ENCODE results near the gene GRIN2A. TPM values are rescaled to one million over a fixed set of nuclear protein-coding genes. Genes with fewer than 3 reads are reported as not detected.
A peak's percentile ranks its signal among the peaks of the same experiment; 100 is the strongest.

The GRIN2A gene
- not detected for polyA plus RNA-seq

DNA sequence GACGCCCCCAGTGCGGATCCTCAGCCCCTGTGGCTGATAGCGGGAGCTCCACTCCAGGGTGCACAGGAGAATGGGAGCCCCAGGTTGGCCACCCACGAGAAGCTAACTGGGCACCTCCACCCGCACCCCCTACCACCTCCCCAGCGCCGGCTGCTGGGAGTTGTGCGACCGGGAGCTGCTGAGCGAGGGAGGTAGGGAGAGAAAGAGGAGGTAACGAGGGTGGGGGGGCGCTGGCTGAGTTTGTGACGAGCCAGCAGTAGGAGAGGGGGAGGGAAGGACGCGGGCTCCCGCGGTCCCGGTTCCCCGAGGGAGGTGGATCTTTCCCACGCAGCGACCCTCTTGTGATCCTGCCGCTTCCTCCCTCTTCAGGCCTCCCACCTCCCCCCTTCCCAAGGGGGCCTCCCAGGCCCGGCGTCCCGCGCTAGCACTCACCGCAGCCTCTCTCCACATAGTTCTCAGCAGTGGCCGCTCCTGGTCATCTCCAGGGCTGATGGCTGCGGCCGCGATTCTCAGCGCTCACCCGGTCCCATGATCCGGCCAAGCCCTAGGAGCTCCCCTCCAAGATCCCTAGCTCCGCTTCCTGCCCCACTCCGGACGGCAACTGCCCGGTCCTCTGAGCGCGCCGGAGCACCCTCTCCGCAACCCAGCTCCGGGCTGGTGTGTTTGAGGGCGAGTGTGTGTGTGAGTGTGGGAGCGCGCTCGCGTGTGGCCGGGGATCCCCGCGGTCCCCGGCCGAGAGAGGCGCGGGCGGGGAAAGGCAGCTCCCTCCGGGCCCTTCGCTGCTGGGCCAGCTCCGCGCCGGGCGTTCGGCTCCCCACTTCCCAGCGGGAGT lies at the start of gene GRIN2A:
GRIN2A (minus strand) TSS at position 207 of the 832 bp plus-strand sequence. CDS start 2,017 bp downstream, outside the sequence.
- peaks cover 42% of the 10 kb centered on the region for H3K27me3 Mint-ChIP-seq
- H3K27ac Mint-ChIP-seq, result peak within 1 kb of the TSS in 1 of 3 donors; percentile 51
- H3K36me3 Mint-ChIP-seq, result peaks cover 3% of the 10 kb centered on the region
- peaks cover 5 to 12% (median 6%) of the 10 kb centered on the region in 3 donors for H3K4me1 Mint-ChIP-seq
- peaks cover 0 to 2% (median 0%) of the 10 kb centered on the region in 3 donors for H3K9me3 Mint-ChIP-seq
- H3K4me3 Mint-ChIP-seq, result peak within 1 kb of the TSS; percentile 60 to 91 (median 74)

DNA sequence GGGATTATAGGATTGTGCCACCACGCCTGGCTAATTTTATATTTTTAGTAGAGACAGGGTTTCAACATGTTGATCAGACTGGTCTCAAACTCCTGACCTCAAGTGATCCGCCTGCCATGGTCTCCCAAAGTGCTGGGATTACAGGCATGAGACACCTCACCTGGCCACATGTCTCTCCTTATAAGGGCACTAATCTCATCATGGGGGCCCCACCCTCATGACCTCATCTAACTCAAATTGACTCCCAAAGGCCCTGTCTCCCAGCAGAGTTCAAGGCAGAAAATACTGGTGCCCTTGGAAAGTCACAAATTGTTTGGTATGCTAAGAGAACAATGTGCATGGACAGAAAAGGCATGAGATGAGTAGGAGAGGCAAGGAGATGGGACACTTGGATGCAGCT lies 49.3 kb upstream of the GRIN2A start:
- Mint-ChIP-seq H3K4me1 (peaks cover 0 to 4% (median 2%) of the 10 kb centered on the region in 3 donors), H3K36me3 (no peaks in the 10 kb centered on the region), H3K9me3 (peaks cover 1 to 5% (median 5%) of the 10 kb centered on the region in 3 donors), H3K27ac (no peak overlapping the region), H3K4me3 (no peak overlapping the region), H3K27me3 (peaks cover 16% of the 10 kb centered on the region)

GRCh38 chr16:10228779-10229178 lies 46.6 kb upstream of the GRIN2A start:
- H3K27me3 Mint-ChIP-seq, result peaks cover 17% of the 10 kb centered on the region
- H3K9me3 Mint-ChIP-seq, result peaks cover 1 to 5% (median 4%) of the 10 kb centered on the region in 3 donors
- H3K27ac Mint-ChIP-seq, result peak overlapping the region in 1 of 3 donors; percentile 6
- peaks cover 0 to 13% (median 2%) of the 10 kb centered on the region in 3 donors for H3K4me1 Mint-ChIP-seq
- H3K4me3 Mint-ChIP-seq, result no peak overlapping the region
- H3K36me3 Mint-ChIP-seq, result peaks cover 3% of the 10 kb centered on the region

DNA sequence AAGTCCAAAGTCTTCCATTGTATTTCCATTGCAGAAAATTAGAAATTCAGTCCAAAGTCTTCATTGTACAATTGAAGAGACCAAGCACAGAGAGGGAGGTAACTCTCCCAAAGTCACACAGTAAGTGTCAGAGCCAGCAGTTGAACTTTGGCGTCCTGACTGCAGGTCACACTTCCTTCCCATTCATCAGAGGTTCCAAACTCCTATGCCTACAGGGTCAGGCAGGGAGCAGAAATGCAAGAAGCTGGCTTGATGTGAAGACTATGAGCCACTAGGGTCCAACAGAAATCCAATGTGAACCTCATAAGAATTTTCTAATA lies 44.7 kb upstream of the GRIN2A start:
- H3K9me3 Mint-ChIP-seq, result peaks cover 0 to 3% (median 1%) of the 10 kb centered on the region in 3 donors
- no peak overlapping the region for H3K27ac Mint-ChIP-seq
- H3K4me1 Mint-ChIP-seq, result peaks cover 0 to 14% (median 2%) of the 10 kb centered on the region in 3 donors
- H3K36me3 Mint-ChIP-seq, result peaks cover 3% of the 10 kb centered on the region
- H3K4me3 Mint-ChIP-seq, result no peak overlapping the region
- H3K27me3 Mint-ChIP-seq, result peaks cover 15% of the 10 kb centered on the region

- H3K27me3 Mint-ChIP-seq, result peaks cover 16% of the 10 kb centered on the region
- H3K9me3 Mint-ChIP-seq, result peaks cover 0 to 2% (median 1%) of the 10 kb centered on the region in 3 donors
- H3K27ac Mint-ChIP-seq, result no peak overlapping the region
- H3K4me1 Mint-ChIP-seq, result peaks cover 0 to 15% (median 2%) of the 10 kb centered on the region in 3 donors
- H3K36me3 Mint-ChIP-seq, result peaks cover 3% of the 10 kb centered on the region
- no peak overlapping the region for H3K4me3 Mint-ChIP-seq
Measured at GRCh38 chr16:10226141-10226986, 44.1 kb upstream of the GRIN2A start.

DNA sequence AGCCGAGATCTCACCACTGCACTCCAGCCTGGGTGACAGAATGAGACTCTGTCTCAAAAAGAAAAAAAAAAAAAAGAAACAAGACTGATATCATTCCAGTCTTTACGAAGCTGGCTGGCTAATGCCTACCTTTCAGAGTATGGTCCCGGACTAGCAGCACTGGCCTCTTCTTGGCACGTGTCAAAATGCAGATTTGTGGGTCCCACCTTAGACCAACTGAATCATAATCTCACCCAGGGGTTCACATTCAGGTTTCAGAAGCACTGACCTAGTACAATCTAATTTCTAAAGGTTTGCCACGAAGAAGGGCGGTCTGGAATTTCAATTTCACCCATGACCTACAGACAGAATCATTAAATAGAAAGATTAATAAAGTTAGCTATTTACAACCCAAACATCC lies 43.4 kb upstream of the GRIN2A start:
- Mint-ChIP-seq H3K9me3 (peaks cover 0 to 2% (median 1%) of the 10 kb centered on the region in 3 donors), H3K27ac (no peak overlapping the region), H3K27me3 (peaks cover 16% of the 10 kb centered on the region), H3K4me3 (no peak overlapping the region), H3K36me3 (peaks cover 3% of the 10 kb centered on the region), H3K4me1 (peaks cover 0 to 15% (median 2%) of the 10 kb centered on the region in 3 donors)

DNA sequence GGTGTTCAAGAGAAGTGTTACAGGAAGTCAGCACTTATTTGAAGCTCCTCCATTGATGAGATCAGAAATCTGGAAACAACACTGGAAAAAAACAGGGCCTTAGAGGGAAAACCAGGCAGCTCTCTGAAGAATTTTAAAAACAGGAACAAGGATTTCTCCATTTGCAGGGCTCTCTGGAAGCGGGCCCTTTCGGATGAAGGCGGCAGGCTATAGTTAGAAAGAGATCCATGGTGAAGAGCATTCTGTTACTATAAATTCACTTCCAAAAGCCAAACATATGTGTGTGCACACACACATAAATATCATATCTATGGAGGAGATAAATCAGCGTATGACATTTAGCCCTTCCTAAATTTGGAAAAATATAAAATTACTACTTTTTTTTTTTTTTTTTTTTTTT lies 42.6 kb upstream of the GRIN2A start:
- Mint-ChIP-seq H3K27me3 (peaks cover 16% of the 10 kb centered on the region), H3K4me3 (peak overlapping the region in 1 of 4 donors; percentile 69), H3K9me3 (peaks cover 0 to 2% (median 1%) of the 10 kb centered on the region in 3 donors), H3K27ac (no peak overlapping the region), H3K4me1 (peaks cover 0 to 15% (median 2%) of the 10 kb centered on the region in 3 donors), H3K36me3 (peaks cover 3% of the 10 kb centered on the region)

DNA sequence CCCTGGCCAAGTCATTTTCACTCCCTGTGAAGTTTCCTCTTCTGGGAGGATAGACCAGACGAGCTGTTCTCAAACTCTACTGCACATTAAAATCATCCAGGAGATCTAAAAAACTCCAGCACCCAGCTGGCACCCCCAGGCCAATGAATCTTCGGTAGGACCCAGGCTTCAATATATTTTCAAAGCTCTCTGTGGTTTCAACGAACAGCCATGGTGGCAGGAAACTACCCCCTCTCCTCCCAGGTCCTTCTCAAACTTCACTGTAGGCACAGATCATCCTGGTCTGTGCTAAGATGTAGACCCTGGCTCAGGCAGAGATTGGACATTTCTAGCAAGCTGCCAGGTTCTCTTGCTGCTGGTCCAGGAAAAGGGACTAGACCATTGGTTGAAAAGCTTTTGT lies 38.7 kb upstream of the GRIN2A start:
- no peak overlapping the region for H3K4me3 Mint-ChIP-seq
- no peak overlapping the region for H3K27ac Mint-ChIP-seq
- H3K9me3 Mint-ChIP-seq, result peaks cover 0 to 3% (median 0%) of the 10 kb centered on the region in 3 donors
- peaks cover 10% of the 10 kb centered on the region for H3K27me3 Mint-ChIP-seq
- peaks cover 0 to 6% (median 0%) of the 10 kb centered on the region in 3 donors for H3K4me1 Mint-ChIP-seq
- peaks cover 3% of the 10 kb centered on the region for H3K36me3 Mint-ChIP-seq

GRCh38 chr16:10219742-10220141 lies 37.5 kb upstream of the GRIN2A start:
- Mint-ChIP-seq H3K4me1 (peaks cover 0 to 4% (median 0%) of the 10 kb centered on the region in 3 donors), H3K4me3 (no peak overlapping the region), H3K27me3 (peaks cover 9% of the 10 kb centered on the region), H3K9me3 (peaks cover 0 to 3% (median 0%) of the 10 kb centered on the region in 3 donors), H3K36me3 (peaks cover under 1% of the 10 kb centered on the region), H3K27ac (no peak overlapping the region)

DNA sequence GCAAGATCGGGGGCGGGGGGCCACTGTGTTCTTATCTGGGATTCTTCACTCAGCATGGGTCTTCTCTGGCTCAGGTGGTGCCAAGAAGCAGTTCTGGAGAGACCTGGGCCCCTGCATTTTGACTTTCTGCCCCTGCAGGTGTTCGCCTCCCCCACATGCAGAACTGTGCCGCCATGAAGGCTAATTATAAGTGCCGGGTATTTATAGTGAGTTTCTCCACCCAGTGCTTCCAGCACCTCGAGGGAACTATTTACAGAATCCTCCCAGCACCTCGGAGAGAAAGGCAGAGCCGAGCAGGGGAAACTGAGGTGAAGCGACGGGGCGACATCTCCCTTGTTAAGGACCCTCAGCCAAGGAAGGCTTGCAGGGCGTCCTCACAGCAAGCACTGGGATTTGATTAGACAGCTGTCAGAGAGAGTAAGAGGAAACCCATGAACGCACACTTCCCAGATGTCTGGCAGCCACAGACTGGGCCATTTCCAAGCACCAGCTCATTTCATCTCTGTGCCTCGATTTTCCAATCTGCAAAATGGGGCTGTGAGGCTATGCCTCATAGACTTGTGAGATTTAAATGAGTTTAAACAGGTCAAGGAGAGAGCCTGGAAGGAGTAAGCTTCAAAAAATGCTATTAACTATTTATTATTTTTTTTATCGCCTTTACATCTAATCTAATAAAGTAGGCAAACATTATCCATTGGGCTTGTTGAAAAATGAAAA lies 36.4 kb upstream of the GRIN2A start:
- Mint-ChIP-seq H3K27me3 (peaks cover 8% of the 10 kb centered on the region), H3K4me1 (peaks cover 0 to 4% (median 0%) of the 10 kb centered on the region in 3 donors), H3K9me3 (peaks cover 0 to 2% (median 0%) of the 10 kb centered on the region in 3 donors), H3K27ac (no peak overlapping the region), H3K36me3 (no peaks in the 10 kb centered on the region), H3K4me3 (no peak overlapping the region)

DNA sequence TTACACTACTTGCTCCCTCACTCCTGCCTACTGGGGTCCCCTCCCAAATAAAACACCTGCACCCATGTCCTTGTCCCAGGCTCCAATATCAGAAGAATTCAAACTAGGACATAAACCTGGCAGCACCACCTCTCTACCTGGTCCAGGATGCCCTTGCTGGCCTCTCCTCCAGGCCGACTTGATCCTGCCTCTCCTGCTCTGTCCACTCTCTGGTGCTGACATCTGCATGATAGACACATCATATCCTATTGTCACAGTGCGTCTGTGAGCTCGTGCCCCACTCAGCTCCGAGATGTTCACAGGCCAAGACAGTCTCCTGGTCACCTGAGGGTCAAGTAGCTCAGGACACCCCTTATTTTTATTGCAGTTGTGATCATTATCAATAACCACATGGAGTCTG lies 31.5 kb upstream of the GRIN2A start:
- no peak overlapping the region for H3K4me3 Mint-ChIP-seq
- H3K27me3 Mint-ChIP-seq, result peaks cover 13% of the 10 kb centered on the region
- no peaks in the 10 kb centered on the region for H3K9me3 Mint-ChIP-seq
- no peaks in the 10 kb centered on the region for H3K36me3 Mint-ChIP-seq
- no peak overlapping the region for H3K27ac Mint-ChIP-seq
- H3K4me1 Mint-ChIP-seq, result peaks cover 0 to 2% (median 0%) of the 10 kb centered on the region in 3 donors

- Mint-ChIP-seq H3K27me3 (peaks cover 10% of the 10 kb centered on the region), H3K4me1 (peaks cover 0 to 2% (median 0%) of the 10 kb centered on the region in 3 donors), H3K36me3 (no peaks in the 10 kb centered on the region), H3K4me3 (no peak overlapping the region), H3K9me3 (peaks cover 0 to 3% (median 2%) of the 10 kb centered on the region in 3 donors), H3K27ac (no peak overlapping the region)
Measured at GRCh38 chr16:10210944-10211343, 28.7 kb upstream of the GRIN2A start.

DNA sequence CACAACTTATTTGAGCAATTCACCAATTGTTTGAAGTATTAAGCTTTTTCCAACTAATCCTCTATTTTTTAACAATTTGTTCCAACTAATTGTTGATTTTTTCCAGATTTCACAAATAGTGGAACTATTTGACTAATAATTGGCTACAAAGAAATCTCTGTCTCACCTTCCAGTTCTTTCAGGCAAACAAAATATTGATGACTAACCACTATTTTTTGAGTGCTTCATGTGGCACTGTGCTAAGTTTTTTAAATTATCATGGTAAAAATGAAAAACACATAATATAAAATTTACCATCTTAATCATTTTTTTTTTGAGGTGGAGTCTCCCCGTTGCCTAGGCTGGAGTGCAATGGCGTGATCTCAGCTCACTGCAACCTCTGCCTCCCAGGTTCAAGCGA lies 24.6 kb upstream of the GRIN2A start:
- Mint-ChIP-seq H3K27me3 (peaks cover 15% of the 10 kb centered on the region), H3K27ac (no peak overlapping the region), H3K4me1 (peaks cover 0 to 2% (median 0%) of the 10 kb centered on the region in 3 donors), H3K4me3 (no peak overlapping the region), H3K36me3 (peaks cover 4% of the 10 kb centered on the region), H3K9me3 (peaks cover 2 to 10% (median 6%) of the 10 kb centered on the region in 3 donors)

GRCh38 chr16:10206215-10206614 lies 24.0 kb upstream of the GRIN2A start:
- Mint-ChIP-seq H3K9me3 (peaks cover 2 to 10% (median 6%) of the 10 kb centered on the region in 3 donors), H3K36me3 (peaks cover 4% of the 10 kb centered on the region), H3K27ac (peak overlapping the region in 1 of 3 donors; percentile 76), H3K27me3 (peaks cover 15% of the 10 kb centered on the region), H3K4me3 (no peak overlapping the region), H3K4me1 (peaks cover 0 to 2% (median 0%) of the 10 kb centered on the region in 3 donors)
